ENCODE data around the gene GSG1L.
A peak's percentile ranks its signal among the peaks of the same experiment; 100 is the strongest.
"Not testable (repeated sequence)": the region's sequence is repeated elsewhere in the genome, so short reads cannot be mapped to it uniquely, and the experiment has no call there.

Gene GSG1L

GRCh38 chr16:27903046-27903655 is 160.4 kb downstream of the GSG1L start:
- no peak for DNase-seq (ENCODE audit: low read depth in 2 of 2)

- no peak for DNase-seq (ENCODE audit: low read depth in 2 of 2)
Measured at GRCh38 chr16:27902551-27902950, 161.0 kb downstream of the GSG1L start.

- DNase-seq (ENCODE audit: low read depth in 2 of 2): no peak
Measured at GRCh38 chr16:27901956-27902355, 161.6 kb downstream of the GSG1L start.

GRCh38 chr16:27899736-27900135 is 163.8 kb downstream of the GSG1L start:
- DNase-seq (ENCODE audit: low read depth in 2 of 2): no peak

GRCh38 chr16:27894386-27894785 is 169.1 kb downstream of the GSG1L start:
- no peak for DNase-seq (ENCODE audit: low read depth in 2 of 2)

GRCh38 chr16:27892879-27893278 is 170.6 kb downstream of the GSG1L start:
- no peak for DNase-seq (ENCODE audit: low read depth in 2 of 2)

GRCh38 chr16:27890866-27891265 is 172.6 kb downstream of the GSG1L start:
- no peak for DNase-seq (ENCODE audit: low read depth in 2 of 2)

GRCh38 chr16:27890006-27890405 is 173.5 kb downstream of the GSG1L start:
- no peak for DNase-seq (ENCODE audit: low read depth in 2 of 2)

- no peak for DNase-seq (ENCODE audit: low read depth in 2 of 2)
Measured at GRCh38 chr16:27883576-27883975, 179.9 kb downstream of the GSG1L start.

GRCh38 chr16:27880287-27880686 is 183.2 kb downstream of the GSG1L start:
- DNase-seq (ENCODE audit: low read depth in 2 of 2): no peak

GRCh38 chr16:27879601-27880247 is 183.8 kb downstream of the GSG1L start:
- no peak for DNase-seq (ENCODE audit: low read depth in 2 of 2)

GRCh38 chr16:27872627-27873026 is 190.9 kb downstream of the GSG1L start:
- not testable (repeated sequence) for DNase-seq (ENCODE audit: low read depth in 2 of 2)

GRCh38 chr16:27870116-27870798 is 193.3 kb downstream of the GSG1L start:
- DNase-seq (ENCODE audit: low read depth in 2 of 2): no peak

GRCh38 chr16:27869411-27869810 is 194.1 kb downstream of the GSG1L start:
- no peak for DNase-seq (ENCODE audit: low read depth in 2 of 2)

- DNase-seq (ENCODE audit: low read depth in 2 of 2): no peak
Measured at GRCh38 chr16:27868180-27868579, 195.3 kb downstream of the GSG1L start.

- DNase-seq (ENCODE audit: low read depth in 2 of 2): peak in 1 of 2 donors; percentile 24
Measured at GRCh38 chr16:27867122-27868110, 196.1 kb downstream of the GSG1L start.

GRCh38 chr16:27863377-27863776 is 200.1 kb downstream of the GSG1L start:
- no peak for DNase-seq (ENCODE audit: low read depth in 2 of 2)

GRCh38 chr16:27862953-27863352 is 200.6 kb downstream of the GSG1L start:
- no peak for DNase-seq (ENCODE audit: low read depth in 2 of 2)

- DNase-seq (ENCODE audit: low read depth in 2 of 2): no peak
Measured at GRCh38 chr16:27860091-27860490, 203.4 kb downstream of the GSG1L start.

- DNase-seq (ENCODE audit: low read depth in 2 of 2): no peak
Measured at GRCh38 chr16:27859020-27859419, 204.5 kb downstream of the GSG1L start.

- no peak for DNase-seq (ENCODE audit: low read depth in 2 of 2)
Measured at GRCh38 chr16:27853651-27854050, 209.9 kb downstream of the GSG1L start.

GRCh38 chr16:27853101-27853500 is 210.4 kb downstream of the GSG1L start:
- DNase-seq (ENCODE audit: low read depth in 2 of 2): no peak
